Endothelial cell of umbilical vein (primary cell): ENCODE results near the gene ZNF644. TPM values are rescaled to one million over a fixed set of nuclear protein-coding genes. Genes with fewer than 3 reads are reported as not detected.
"Not testable (repeated sequence)": the region's sequence is repeated elsewhere in the genome, so short reads cannot be mapped to it uniquely, and the experiment has no call there.

Source experiments
- BruUV-seq: library from RNA; stranded (reverse); fragments of 400-500 nt; replicated peaks from 2 replicates; lab custom pipeline; 2021; lab: Mats Ljungman, UMichigan
- CTCF ChIA-PET: fragments of 300-600, 350-600 bp; sonication (Branson Sonifier 250); formaldehyde crosslinking; loops from one replicate; lab custom pipeline; 2021; ENCODE audit warnings: antibody characterized with exemption, inconsistent platforms; lab: Charles Lee
- POLR2A ChIA-PET: fragments of 300-600, 350-600 bp; sonication (Branson Sonifier 250); formaldehyde crosslinking; loops from one replicate; lab custom pipeline; 2021; ENCODE audit warnings: antibody characterized with exemption, inconsistent platforms; lab: Charles Lee
- DNase-seq: peaks from one replicate; pipeline ENCODE4 v3.0.0-alpha.2; 2011; ENCODE audit warnings: low read depth, low spot score
- FAIRE-seq: peaks from 2 replicates; lab custom pipeline; 2011; peaks lifted over from hg19 to GRCh38; lab: Jason Lieb, UNC
- H2AFZ ChIP-seq: 2 replicates; pipeline ENCODE4 v1.6.0; 2012; ENCODE audit warnings: low read depth, low read length, control low read depth, inconsistent platforms
- H3K27ac ChIP-seq: 2 replicates; pipeline ENCODE4 v1.5.1; 2011; ENCODE audit warnings: low read depth, mild to moderate bottlenecking, control low read depth, low read length, moderate library complexity; ENCODE audit not compliant: insufficient read depth
- H3K27me3 ChIP-seq, 2 experiments: 2 replicates each; pipeline versions ENCODE4 v1.6.0 to v1.6.1; 2011; ENCODE audit warnings: low read length in 2 of 2, mixed read lengths in 1 of 2; ENCODE audit not compliant: control insufficient read depth in 2 of 2, insufficient read depth in 2 of 2
- H3K36me3 ChIP-seq, 2 experiments: 2 replicates in 1 of 2; 3 replicates in 1 of 2; pipeline ENCODE4 v1.5.1; 2011; ENCODE audit warnings: low read length in 2 of 2, mild to moderate bottlenecking in 1 of 2, moderate library complexity in 1 of 2; ENCODE audit not compliant: control insufficient read depth in 2 of 2, insufficient read depth in 2 of 2; ENCODE audit errors: extremely low read depth in 1 of 2
- H3K4me1 ChIP-seq: 3 replicates; pipeline ENCODE4 v1.5.1; 2011; ENCODE audit warnings: mild to moderate bottlenecking, low read length; ENCODE audit not compliant: control insufficient read depth, insufficient read depth; ENCODE audit errors: extremely low read depth
- H3K4me2 ChIP-seq: 2 replicates; pipeline ENCODE4 v1.6.1; 2011; ENCODE audit warnings: low read length, control low read depth, mixed read lengths; ENCODE audit not compliant: insufficient read depth
- H3K4me3 ChIP-seq, 3 experiments: fragments of 200-600 bp in 1 of 3; sonication (generic), shearing (Covaris generic) in 1 of 3; replicated peaks in 1 of 3; 2 replicates each; pipeline ENCODE4 v1.5.1; 2011 to 2016; ENCODE audit warnings: control low read depth in 3 of 3, low read length in 3 of 3, mild to moderate bottlenecking in 2 of 3, inconsistent platforms in 1 of 3, low read depth in 1 of 3, moderate library complexity in 1 of 3; ENCODE audit not compliant: insufficient read depth in 1 of 3
- H3K79me2 ChIP-seq: 2 replicates; pipeline ENCODE4 v1.6.0; 2012; ENCODE audit warnings: low read length, inconsistent platforms; ENCODE audit not compliant: control insufficient read depth, insufficient read depth
- H3K9ac ChIP-seq: replicated peaks from 2 replicates; pipeline ENCODE3; 2011; ENCODE audit warnings: low read length, control low read depth; ENCODE audit not compliant: insufficient read depth; ENCODE audit errors: extremely low read depth
- H3K9me1 ChIP-seq: replicated peaks from 3 replicates; pipeline ENCODE4 v1.6.0; 2011; ENCODE audit warnings: mild to moderate bottlenecking, low read length; ENCODE audit not compliant: control insufficient read depth, insufficient read depth; ENCODE audit errors: extremely low read depth
- H3K9me3 ChIP-seq: replicated peaks from 2 replicates; pipeline ENCODE4 v1.5.1; 2012; ENCODE audit warnings: low read length, inconsistent platforms; ENCODE audit not compliant: control insufficient read depth, insufficient read depth
- H4K20me1 ChIP-seq: replicated peaks from 2 replicates; pipeline ENCODE3; 2011; ENCODE audit warnings: mild to moderate bottlenecking, low read length; ENCODE audit not compliant: control insufficient read depth, insufficient read depth; ENCODE audit errors: extremely low read depth
- CTCF ChIP-seq, 2 donors: IDR thresholded peaks; 1 replicate in 1 of 2; 2 replicates in 1 of 2; pipeline ENCODE4 v1.5.1; 2011; ENCODE audit warnings: low read length in 2 of 2, mild to moderate bottlenecking in 2 of 2, moderate library complexity in 2 of 2, control low read depth in 1 of 2, inconsistent platforms in 1 of 2, low read depth in 1 of 2; ENCODE audit not compliant: insufficient read depth in 1 of 2; ENCODE audit errors: extremely low read depth in 1 of 2
- EZH2 ChIP-seq: IDR thresholded peaks from 2 replicates; pipeline ENCODE4 v1.6.1; 2012; ENCODE audit warnings: borderline replicate concordance, low read depth, mild to moderate bottlenecking, moderate library complexity, low read length, inconsistent platforms; ENCODE audit not compliant: severe bottlenecking
- FOS ChIP-seq: IDR thresholded peaks from 2 replicates; pipeline ENCODE4 v1.6.1; 2011; ENCODE audit warnings: mild to moderate bottlenecking, low read length, moderate library complexity, borderline replicate concordance; ENCODE audit not compliant: insufficient read depth
- JUN ChIP-seq: IDR thresholded peaks from 2 replicates; pipeline ENCODE4 v1.6.1; 2011; ENCODE audit warnings: borderline replicate concordance, low read depth; ENCODE audit not compliant: insufficient read length, insufficient read depth
- MYC ChIP-seq: IDR thresholded peaks from one replicate; pipeline ENCODE4 v1.6.1; 2011; ENCODE audit warnings: mild to moderate bottlenecking, low read depth, low read length
- POLR2AphosphoS5 ChIP-seq: IDR thresholded peaks from 2 replicates; pipeline ENCODE4 v1.6.1; 2012; ENCODE audit warnings: low read depth, mild to moderate bottlenecking, control low read depth, low read length, moderate library complexity; ENCODE audit not compliant: insufficient read depth
- dilution Hi-C: fragments of 300-500 bp; cut with MboI; formaldehyde crosslinking; loops from one replicate; pipeline ENCODE4 v1.15.0; 2019; ENCODE audit warnings: low sequenced_read_pairs; ENCODE audit not compliant: extremely low pct_ligation_motif_present
- intact Hi-C: fragments of 100-400 bp; cut with micrococcal nuclease; formaldehyde crosslinking; loops from one replicate; pipeline ENCODE4 v1.10.0; 2022
- polyA plus RNA-seq, 4 experiments: library from polyadenylated mRNA; depleted of rRNA in 3 of 4; stranded (reverse) in 3 of 4; unstranded in 1 of 4; fragments of >200 nt; gene quantifications; 2 replicates each; pipeline versions ENCODE4 v1.2.1 to v1.2.3, GENCODE V29; 2011 to 2012; ENCODE audit warnings: missing spikeins in 1 of 4
- total RNA-seq: library from RNA; stranded (reverse); gene quantifications from 2 replicates; pipeline ENCODE4 v1.2.3, GENCODE V29; 2021

The ZNF644 gene
- total and polyA plus RNA-seq, 2 donors (not counting 3 experiments of a cell fraction or from before 2014, with no cell fraction given), result 7.2 to 47.0 TPM

GRCh38 chr1:90936061-90936460 is 85.8 kb downstream of the ZNF644 start:
- no peak overlapping the region for H3K4me3 ChIP-seq
- H2AFZ ChIP-seq, result no peak overlapping the region
- H3K4me2 ChIP-seq, result no peak overlapping the region
- peaks cover 33% of the 10 kb centered on the region for H3K79me2 ChIP-seq
- H4K20me1 ChIP-seq, result no peaks in the 10 kb centered on the region
- H3K36me3 ChIP-seq, result peaks cover 1 to 9% of the 10 kb centered on the region in 2 experiments
- H3K9me1 ChIP-seq, result no peaks in the 10 kb centered on the region
- intact Hi-C loops, result no loop called here
- DNase-seq (no peak), FAIRE-seq (no peak)
- H3K9me3 ChIP-seq, result no peaks in the 10 kb centered on the region
- dilution Hi-C loops, result no loop called here
- no peak for TF ChIP-seq FOS
- TF ChIP-seq CTCF (IDR thresholded peaks at IDR 0.05; ENCODE audit: extremely low read depth in 1 of 2, insufficient read depth in 1 of 2, low read depth in 1 of 2, low read length in 2 of 2), result no peak
- TF ChIP-seq POLR2AphosphoS5, result no peak
- no peak for TF ChIP-seq MYC
- no peak for TF ChIP-seq JUN
- no peak for TF ChIP-seq EZH2
- H3K4me1 ChIP-seq, result no peaks in the 10 kb centered on the region
- H3K9ac ChIP-seq, result no peak overlapping the region
- CTCF ChIA-PET, result interaction anchor here (1.1 to 1.8 kb wide), 4 partner anchors 9 to 230 kb away, joined by 3 to 9 read pairs (median 4); no protein-coding TSS in a partner anchor
- H3K27me3 ChIP-seq, result no peaks in the 10 kb centered on the region
- POLR2A ChIA-PET, result no interaction called here
- no TSS peak for BruUV-seq
- no peak overlapping the region for H3K27ac ChIP-seq

DNA sequence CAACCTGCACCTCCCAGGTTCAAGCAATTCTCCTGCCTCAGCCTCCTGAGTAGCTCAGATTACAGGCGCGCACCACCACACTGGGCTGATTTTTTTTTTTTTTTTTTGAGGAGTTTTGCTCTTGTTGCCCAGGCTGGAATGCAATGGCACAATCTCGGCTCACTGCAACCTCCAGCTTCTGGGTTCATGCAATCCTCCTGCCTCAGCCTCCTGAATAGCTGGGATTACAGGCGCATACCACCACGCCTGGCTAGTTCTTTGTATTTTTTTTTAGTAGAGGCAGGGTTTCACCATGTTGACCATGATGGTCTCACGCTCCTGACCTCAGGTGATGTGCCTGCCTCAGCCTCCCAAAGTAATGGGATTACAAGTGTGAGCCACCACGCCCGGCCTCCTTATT is 93.6 kb downstream of the ZNF644 start:
- dilution Hi-C loops, H3K27ac ChIP-seq, H3K4me3 ChIP-seq, POLR2A ChIA-PET, H3K9me3 ChIP-seq, H2AFZ ChIP-seq, H3K4me1 ChIP-seq, H3K9me1 ChIP-seq, BruUV-seq, H3K36me3 ChIP-seq, FAIRE-seq, intact Hi-C loops, H4K20me1 ChIP-seq, H3K9ac ChIP-seq, H3K27me3 ChIP-seq, DNase-seq, H3K4me2 ChIP-seq: not testable (repeated sequence)
- H3K79me2 ChIP-seq, result peaks cover 66% of the 10 kb centered on the region
- CTCF ChIA-PET, result interaction anchor here (0.6 kb wide), 1 partner anchor 207 kb away, joined by 3 read pairs; no protein-coding TSS in a partner anchor

- DNase-seq, H3K9me1 ChIP-seq, dilution Hi-C loops, H3K36me3 ChIP-seq, H3K9ac ChIP-seq, H4K20me1 ChIP-seq, POLR2A ChIA-PET, H3K4me1 ChIP-seq, H2AFZ ChIP-seq, H3K27me3 ChIP-seq, H3K4me3 ChIP-seq, CTCF ChIA-PET, intact Hi-C loops, BruUV-seq, H3K4me2 ChIP-seq, H3K27ac ChIP-seq, FAIRE-seq, H3K9me3 ChIP-seq: not testable (repeated sequence)
- H3K79me2 ChIP-seq, result peaks cover 66% of the 10 kb centered on the region
These were observed 94.2 kb downstream of the ZNF644 start for GRCh38 chr1:90927674-90928073.
